NCI-H2171 (cell line): ENCODE measurements around the gene WDR18.
"Not testable (repeated sequence)": the region's sequence is repeated elsewhere in the genome, so short reads cannot be mapped to it uniquely, and the experiment has no call there.

Experiments
- DNase-seq: peaks from one replicate; lab custom pipeline; 2025; lab: John Stamatoyannopoulos, UW

The WDR18 gene

DNA sequence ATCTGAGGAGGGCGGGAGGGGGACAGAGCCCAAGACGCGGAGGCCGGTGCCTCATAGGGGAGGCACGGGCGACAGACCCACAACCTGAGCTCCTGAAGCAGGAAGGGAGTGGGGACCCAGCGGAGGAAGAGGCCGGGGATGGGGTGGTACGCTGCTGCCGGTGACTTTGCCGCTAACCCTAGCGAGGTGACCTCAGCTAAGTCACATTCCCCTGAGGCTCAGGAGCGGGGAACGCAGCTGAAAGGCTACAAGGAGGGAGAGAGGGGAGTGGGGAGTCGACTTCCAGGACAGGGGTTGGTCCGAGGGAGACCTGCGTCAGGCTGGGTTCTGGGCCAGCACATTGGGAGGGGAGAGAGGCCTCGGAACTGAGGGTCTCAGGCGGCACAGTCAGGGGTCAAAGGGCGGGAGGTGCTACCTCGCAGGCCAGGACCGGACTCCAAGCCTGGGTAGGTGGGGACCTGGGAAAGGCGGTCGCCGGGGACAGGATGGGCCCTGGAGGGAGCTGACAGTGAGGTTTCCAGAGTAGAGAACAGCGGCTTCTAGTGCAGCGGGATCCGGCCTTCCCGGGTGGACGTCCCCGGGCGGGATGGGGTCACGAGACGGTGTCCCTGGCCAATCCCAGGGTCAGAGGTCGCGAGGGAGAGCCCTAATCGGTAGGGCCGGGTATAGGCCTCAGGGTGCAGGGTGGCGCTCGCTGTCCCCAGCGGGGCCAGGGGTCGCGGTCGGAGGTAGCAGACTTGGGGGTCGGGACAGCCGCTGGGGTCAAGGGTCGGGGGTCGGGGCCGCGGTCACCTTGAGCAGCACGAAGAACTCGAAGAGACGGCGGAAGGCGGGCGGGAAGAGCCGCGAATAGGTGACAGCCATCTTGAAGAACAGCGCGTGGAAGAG is 36.1 kb downstream of the WDR18 start:
- DNase-seq: no peak

GRCh38 chr19:1020868-1021425 is 36.8 kb downstream of the WDR18 start, which contains the start of gene TMEM259:
Gene TMEM259 (minus strand): TSS chr19:1021123. CDS start chr19:1020996, 127 bp downstream.
- peak; percentile 96 for DNase-seq

- DNase-seq: not testable (repeated sequence)
Observed at GRCh38 chr19:1023883-1024188, 39.7 kb downstream of the WDR18 start.

- DNase-seq: not testable (repeated sequence)
Observed at GRCh38 chr19:1025080-1025479, 40.9 kb downstream of the WDR18 start.

- DNase-seq: no peak
Observed at GRCh38 chr19:1025960-1026782, 42.0 kb downstream of the WDR18 start, which contains the start of gene CNN2. Gene CNN2 (plus strand): TSS chr19:1026608. CDS start chr19:1026662, 54 bp downstream.

DNA sequence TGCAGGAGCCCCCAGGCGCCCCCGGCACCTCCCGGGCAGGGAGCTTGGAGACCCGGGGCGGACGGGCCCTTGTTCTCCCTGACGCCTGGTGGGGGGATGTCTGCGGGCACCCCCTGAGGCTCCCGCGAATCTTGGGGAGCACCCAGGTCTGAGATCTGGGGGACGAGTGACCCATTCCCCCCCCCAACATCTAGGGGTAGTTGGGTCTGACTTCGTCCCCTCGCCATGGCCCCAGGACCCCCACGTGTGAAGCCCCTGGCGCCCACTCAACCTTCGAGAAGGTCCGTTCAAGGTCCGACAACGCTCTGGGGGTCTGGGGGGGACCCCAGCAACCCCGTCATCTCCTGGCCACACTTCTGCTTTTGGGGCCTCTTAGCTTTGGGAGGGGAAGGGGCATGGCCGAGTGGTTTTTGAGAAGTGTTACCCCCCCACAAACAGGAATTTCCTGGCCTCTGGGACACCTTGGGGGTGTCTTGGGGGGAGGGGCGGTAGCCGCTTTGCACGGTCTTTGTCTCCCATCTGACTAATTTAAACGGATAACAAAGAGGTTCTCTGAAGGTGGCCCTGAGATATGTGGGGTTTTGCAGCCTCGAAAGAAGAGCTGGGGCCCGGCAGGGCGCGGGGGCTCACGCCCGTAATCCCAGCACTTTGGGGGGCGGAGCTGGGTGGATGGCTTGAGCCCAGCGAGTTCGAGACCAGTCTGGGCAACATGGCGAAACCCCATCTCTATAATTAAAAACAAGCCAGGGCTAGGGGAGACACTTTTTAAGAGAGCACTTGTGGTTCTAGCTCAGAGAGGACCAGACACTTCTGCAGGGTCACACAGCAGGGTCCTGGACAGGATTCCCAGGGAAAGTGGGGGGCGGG is 42.9 kb downstream of the WDR18 start:
- no peak for DNase-seq

DNA sequence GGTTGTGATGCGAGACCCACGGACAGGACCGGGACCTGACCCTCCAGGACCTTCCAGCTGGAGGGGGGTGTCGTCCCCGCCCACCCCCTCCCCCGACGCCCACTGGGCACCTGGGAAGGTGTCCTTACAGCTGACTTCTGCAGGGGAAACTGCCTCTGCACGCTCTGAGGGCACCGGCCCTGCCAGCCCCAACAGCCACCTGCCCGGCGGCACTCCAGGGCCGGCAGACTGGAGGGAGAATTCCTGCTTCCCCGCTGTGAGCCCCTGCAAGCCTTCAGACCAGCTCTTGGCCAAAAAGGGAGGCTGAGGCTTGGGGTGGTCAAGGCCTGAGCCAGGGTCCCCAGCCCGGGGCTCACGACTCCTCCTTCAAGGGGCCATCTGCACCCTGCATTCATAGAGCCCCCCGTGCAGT is 43.5 kb downstream of the WDR18 start:
- no peak for DNase-seq

DNA sequence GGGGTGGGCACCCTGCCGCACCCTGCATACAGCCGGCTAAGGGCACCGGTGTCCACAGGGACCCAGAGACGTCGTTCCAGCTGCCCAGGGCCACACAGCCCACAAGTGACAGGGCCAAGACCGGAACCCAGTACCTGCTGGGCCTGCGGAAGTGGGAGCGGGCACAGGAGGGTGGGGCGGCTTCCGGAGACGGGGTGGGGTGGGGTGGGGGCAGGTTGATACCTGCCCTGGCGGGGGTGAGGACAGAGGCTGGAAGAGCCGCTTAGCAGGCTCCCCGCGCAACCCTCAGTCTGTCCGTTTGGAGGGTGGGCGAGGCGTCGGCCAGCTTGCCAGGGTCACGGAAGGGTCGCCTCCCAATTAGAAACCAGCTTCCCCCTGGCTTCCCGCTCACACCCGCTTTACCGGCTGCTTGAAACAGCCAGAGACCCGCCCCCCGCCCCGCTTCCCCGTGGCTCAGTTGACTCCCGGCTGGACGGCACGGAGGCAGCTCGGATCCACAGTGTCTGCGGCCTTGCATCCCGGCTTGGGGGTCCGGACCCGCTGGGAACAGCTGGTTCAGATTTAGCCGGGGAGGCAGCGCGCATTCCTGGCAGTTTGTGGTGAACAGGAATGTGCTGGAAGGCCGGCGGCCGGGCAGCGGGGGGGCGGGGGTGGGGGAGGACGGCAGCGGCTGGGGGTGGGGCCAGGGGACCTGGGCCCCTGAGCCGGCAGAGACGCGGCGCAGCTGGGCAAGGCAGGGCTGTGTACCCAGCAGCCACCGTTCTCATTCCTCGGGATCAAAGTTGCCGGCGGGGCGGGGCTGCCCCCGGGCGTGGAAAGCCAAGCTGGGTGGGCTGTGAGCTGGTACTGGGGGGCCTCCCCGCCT is 44.1 kb downstream of the WDR18 start:
- DNase-seq: no peak

DNA sequence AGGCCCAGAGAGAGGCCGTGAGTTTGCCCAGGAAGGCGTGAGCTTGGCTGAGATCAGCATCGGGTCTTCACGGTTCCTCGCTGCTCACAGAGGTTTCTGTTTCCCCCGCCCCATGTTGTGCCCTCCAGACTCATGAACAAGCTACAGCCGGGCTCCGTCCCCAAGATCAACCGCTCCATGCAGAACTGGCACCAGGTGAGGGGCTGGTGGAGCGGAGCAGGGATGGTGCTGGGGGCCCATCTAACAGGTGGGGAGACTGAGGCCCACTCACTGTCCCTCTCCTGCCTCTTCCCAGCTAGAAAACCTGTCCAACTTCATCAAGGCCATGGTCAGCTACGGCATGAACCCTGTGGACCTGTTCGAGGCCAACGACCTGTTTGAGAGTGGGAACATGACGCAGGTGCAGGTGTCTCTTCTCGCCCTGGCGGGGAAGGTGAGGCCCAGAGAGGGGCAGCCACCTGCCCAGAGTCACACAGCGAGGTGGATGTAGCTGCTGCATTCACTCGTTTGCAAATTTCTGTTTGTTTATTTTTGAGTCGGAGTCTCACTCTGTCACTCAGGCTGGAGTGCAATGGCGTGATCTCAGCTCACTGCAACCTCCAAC is 48.2 kb downstream of the WDR18 start:
- DNase-seq: no peak

DNA sequence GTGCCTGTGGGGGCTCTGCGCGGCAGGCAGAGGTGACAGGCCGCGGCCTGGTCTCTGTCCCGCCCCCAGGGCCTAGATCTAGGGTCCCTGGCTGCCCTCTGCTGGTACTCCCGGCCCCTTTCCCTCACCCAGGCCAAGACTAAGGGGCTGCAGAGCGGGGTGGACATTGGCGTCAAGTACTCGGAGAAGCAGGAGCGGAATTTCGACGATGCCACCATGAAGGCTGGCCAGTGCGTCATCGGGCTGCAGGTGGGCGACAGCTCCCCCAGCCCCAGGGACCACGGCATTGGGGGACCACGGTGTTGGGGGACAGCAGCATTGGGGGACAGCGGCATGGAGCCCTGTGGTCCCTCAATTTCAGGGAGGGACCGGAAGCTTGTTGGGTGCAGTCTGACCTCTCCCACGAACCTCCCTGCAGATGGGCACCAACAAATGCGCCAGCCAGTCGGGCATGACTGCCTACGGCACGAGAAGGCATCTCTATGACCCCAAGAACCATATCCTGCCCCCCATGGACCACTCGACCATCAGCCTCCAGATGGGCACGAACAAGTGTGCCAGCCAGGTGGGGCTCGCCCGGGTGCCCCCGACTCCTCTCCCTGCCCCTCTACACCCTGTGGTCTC is 52.0 kb downstream of the WDR18 start:
- DNase-seq: no peak

DNA sequence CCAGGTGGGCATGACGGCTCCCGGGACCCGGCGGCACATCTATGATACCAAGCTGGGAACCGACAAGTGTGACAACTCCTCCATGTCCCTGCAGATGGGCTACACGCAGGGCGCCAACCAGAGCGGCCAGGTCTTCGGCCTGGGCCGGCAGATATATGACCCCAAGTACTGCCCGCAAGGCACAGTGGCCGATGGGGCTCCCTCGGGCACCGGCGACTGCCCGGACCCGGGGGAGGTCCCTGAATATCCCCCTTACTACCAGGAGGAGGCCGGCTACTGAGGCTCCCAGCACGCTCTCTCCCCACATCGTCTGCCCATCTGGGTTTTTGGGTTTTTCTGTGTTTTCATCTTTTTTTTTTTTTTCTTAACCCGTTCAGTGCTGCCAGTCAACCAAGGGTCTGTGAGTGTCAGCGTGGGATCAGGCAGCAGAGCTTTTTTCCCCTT is 53.5 kb downstream of the WDR18 start:
- DNase-seq: no peak

- DNase-seq: no peak
Observed at GRCh38 chr19:1038978-1039645, 55.0 kb downstream of the WDR18 start.

- peak; percentile 98 for DNase-seq
Observed at GRCh38 chr19:1039646-1040475, 55.7 kb downstream of the WDR18 start, which contains the start of gene ABCA7. Gene ABCA7 (plus strand): TSS chr19:1040107. CDS start chr19:1041362, 1,255 bp downstream.

DNA sequence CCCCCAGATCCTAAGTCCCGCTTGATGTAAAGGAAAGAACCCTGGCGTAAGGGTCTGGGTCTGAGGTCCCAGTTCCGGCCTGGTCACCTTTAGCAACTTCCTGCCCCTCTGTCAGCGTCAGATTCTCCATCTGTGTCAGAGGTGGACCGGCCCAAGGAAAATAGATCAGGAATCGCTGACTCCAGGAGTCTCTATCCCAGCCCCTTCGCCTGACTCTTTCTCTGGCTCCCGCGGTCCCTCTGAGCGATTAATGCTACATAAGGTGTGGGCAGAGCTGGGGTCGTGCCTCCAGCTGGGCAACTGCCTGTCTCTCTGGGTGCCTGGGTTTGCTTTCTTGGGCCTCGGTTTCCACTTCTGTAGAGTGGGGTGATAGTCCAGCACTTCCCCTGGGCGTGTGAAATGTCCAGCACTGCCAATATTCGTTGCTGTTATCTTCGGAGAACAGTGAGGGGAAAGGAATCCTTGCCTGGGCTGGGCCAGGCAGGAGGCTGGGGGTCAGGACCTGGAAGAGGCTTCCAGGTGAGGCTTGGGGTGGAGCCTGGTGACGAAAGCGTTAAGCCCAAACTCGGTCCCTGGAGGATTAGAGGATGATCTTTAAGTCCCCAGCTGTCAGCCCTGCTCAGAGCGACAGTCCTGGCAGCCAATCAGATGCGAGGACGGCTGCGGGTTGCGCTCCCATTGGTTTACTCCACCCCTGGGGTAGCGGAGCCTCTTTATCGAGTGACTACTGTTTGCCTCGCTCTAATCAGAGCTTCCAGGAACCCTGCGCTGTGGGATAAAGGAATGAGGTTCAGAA is 56.5 kb downstream of the WDR18 start:
- peak; percentile 98 for DNase-seq

GRCh38 chr19:1041272-1041834 is 57.2 kb downstream of the WDR18 start:
- DNase-seq: peak; percentile 48

DNA sequence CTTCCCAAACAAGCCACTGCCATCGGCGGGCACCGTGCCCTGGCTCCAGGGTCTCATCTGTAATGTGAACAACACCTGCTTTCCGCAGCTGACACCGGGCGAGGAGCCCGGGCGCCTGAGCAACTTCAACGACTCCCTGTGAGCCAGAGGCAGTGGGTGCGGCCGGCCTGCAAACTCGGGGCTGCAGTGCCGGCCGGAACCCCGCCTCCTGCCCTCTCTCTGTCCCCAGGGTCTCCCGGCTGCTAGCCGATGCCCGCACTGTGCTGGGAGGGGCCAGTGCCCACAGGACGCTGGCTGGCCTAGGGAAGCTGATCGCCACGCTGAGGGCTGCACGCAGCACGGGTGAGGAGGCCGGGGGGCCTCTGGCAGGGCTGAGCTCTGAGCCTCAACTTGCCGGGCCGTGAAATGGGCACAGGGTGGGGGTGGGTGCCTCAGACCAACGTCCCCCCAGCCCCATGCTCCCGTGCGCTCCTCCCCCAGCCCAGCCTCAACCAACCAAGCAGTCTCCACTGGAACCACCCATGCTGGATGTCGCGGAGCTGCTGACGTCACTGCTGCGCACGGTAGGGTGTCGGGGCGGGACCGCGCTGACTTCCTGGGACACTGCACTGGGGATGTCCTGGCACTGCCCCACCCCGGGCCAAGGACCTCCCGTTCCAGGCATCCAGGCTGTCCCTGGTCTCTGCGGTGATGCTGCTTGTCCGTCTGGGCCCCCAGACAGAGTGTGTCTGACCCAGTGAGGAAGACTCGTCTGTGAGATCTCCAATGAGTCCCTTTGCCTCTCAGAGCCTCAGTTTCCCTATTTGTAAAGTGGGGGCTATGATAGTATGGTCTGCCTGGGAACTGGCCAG is 57.9 kb downstream of the WDR18 start:
- peak; percentile 59 for DNase-seq
